Measurements from ENCODE around the gene EFCAB12. TPM values are rescaled to one million over a fixed set of nuclear protein-coding genes. Genes with fewer than 3 reads are reported as not detected.

EFCAB12 gene
- total RNA-seq, 2 donors from 2014 or later = 0.33 to 0.73 TPM

GRCh38 chr3:129433565-129433964 is 5.1 kb upstream of the EFCAB12 start:
- no peaks in the 10 kb centered on the region for H3K9me3 ChIP-seq (ENCODE audit: control insufficient read depth, low read length)
- H3K27ac Mint-ChIP-seq = no peak overlapping the region
- no peaks in the 10 kb centered on the region for H3K27me3 Mint-ChIP-seq (ENCODE audit: insufficient read depth)
- TF ChIP-seq CTCF (conservative IDR thresholded peaks at IDR 0.05) = no peak
- peaks cover 6% of the 10 kb centered on the region for H3K4me1 ChIP-seq (ENCODE audit: control insufficient read depth, insufficient read depth, low read length)
- H3K4me3 Mint-ChIP-seq = no peak overlapping the region
- H3K9me3 Mint-ChIP-seq = no peaks in the 10 kb centered on the region
- H3K9ac ChIP-seq (ENCODE audit: extremely low read depth, low read length, poor library complexity, severe bottlenecking) = no peak overlapping the region
- H3K4me1 Mint-ChIP-seq = peaks cover 33% of the 10 kb centered on the region
- H3K36me3 ChIP-seq (ENCODE audit: control insufficient read depth, insufficient read depth, low read length) = peaks cover 80% of the 10 kb centered on the region
- H3K27ac ChIP-seq (ENCODE audit: low read depth, low read length) = no peak overlapping the region
- peaks cover 56% of the 10 kb centered on the region for H3K36me3 Mint-ChIP-seq (ENCODE audit: low read depth)
- no peak for DNase-seq
- no peak overlapping the region for H3K4me3 ChIP-seq (ENCODE audit: low read length)
- WGBS, 2 experiments (ENCODE audit: insufficient coverage in 1 of 2, insufficient read length in 1 of 2) = 94 to 100% methylated on average over 4 of the region's 5 CpGs
- no peaks in the 10 kb centered on the region for H3K27me3 ChIP-seq (ENCODE audit: control insufficient read depth, insufficient read depth, low read length, poor library complexity, severe bottlenecking)

- no peak overlapping the region for H3K27ac ChIP-seq (ENCODE audit: low read depth, low read length)
- H3K4me1 ChIP-seq (ENCODE audit: control insufficient read depth, insufficient read depth, low read length) = peaks cover 6% of the 10 kb centered on the region
- no peaks in the 10 kb centered on the region for H3K9me3 ChIP-seq (ENCODE audit: control insufficient read depth, low read length)
- Mint-ChIP-seq H3K36me3 (ENCODE audit: low read depth) (peaks cover 53% of the 10 kb centered on the region), H3K27me3 (ENCODE audit: insufficient read depth) (peaks cover 8% of the 10 kb centered on the region), H3K27ac (no peak overlapping the region), H3K9me3 (no peaks in the 10 kb centered on the region), H3K4me3 (no peak overlapping the region), H3K4me1 (peaks cover 38% of the 10 kb centered on the region)
- H3K4me3 ChIP-seq (ENCODE audit: low read length) = no peak overlapping the region
- no peak for DNase-seq
- H3K27me3 ChIP-seq (ENCODE audit: control insufficient read depth, insufficient read depth, low read length, poor library complexity, severe bottlenecking) = peaks cover 6% of the 10 kb centered on the region
- TF ChIP-seq CTCF (conservative IDR thresholded peaks at IDR 0.05) = no peak
- H3K9ac ChIP-seq (ENCODE audit: extremely low read depth, low read length, poor library complexity, severe bottlenecking) = no peak overlapping the region
- H3K36me3 ChIP-seq (ENCODE audit: control insufficient read depth, insufficient read depth, low read length) = peaks cover 76% of the 10 kb centered on the region
Observed at GRCh38 chr3:129432671-129433070, 4.2 kb upstream of the EFCAB12 start.

GRCh38 chr3:129432036-129432435 is 3.6 kb upstream of the EFCAB12 start:
- Histone ChIP-seq H3K9ac (ENCODE audit: extremely low read depth, low read length, poor library complexity, severe bottlenecking) (no peak overlapping the region), H3K9me3 (ENCODE audit: control insufficient read depth, low read length) (no peaks in the 10 kb centered on the region), H3K27me3 (ENCODE audit: control insufficient read depth, insufficient read depth, low read length, poor library complexity, severe bottlenecking) (peaks cover 12% of the 10 kb centered on the region), H3K4me1 (ENCODE audit: control insufficient read depth, insufficient read depth, low read length) (peaks cover 5% of the 10 kb centered on the region), H3K36me3 (ENCODE audit: control insufficient read depth, insufficient read depth, low read length) (peaks cover 70% of the 10 kb centered on the region), H3K4me3 (ENCODE audit: low read length) (no peak overlapping the region), H3K27ac (ENCODE audit: low read depth, low read length) (no peak overlapping the region)
- no peak for TF ChIP-seq CTCF (conservative IDR thresholded peaks at IDR 0.05)
- H3K9me3 Mint-ChIP-seq = no peaks in the 10 kb centered on the region
- H3K27ac Mint-ChIP-seq = no peak overlapping the region
- peaks cover 38% of the 10 kb centered on the region for H3K4me1 Mint-ChIP-seq
- no peak for DNase-seq
- H3K27me3 Mint-ChIP-seq (ENCODE audit: insufficient read depth) = peaks cover 14% of the 10 kb centered on the region
- no peak overlapping the region for H3K4me3 Mint-ChIP-seq
- WGBS, 2 experiments (ENCODE audit: insufficient coverage in 1 of 2, insufficient read length in 1 of 2) = 95 to 98% methylated on average over 6 to 7 of the region's 7 CpGs
- peaks cover 48% of the 10 kb centered on the region for H3K36me3 Mint-ChIP-seq (ENCODE audit: low read depth)
